PC-3 (cell line): Measurements from ENCODE around the gene ZNF22.

Experiments
- CTCF ChIP-seq: fragments of 300-600 bp; sonication (generic); conservative IDR thresholded peaks from 2 replicates; pipeline ENCODE4 v1.5.1; 2017; ENCODE audit warnings: antibody characterized with exemption, low read depth, mild to moderate bottlenecking, low read length
- EZH2 ChIP-seq: fragments of 300-600 bp; sonication (generic); IDR thresholded peaks from one replicate; pipeline ENCODE4 v1.6.1; 2017; ENCODE audit warnings: antibody characterized with exemption, mild to moderate bottlenecking, low read length; ENCODE audit not compliant: unreplicated experiment
- EZH2phosphoT487 ChIP-seq: fragments of 300-600 bp; sonication (generic); IDR thresholded peaks from 2 replicates; pipeline ENCODE4 v1.6.1; 2018; ENCODE audit warnings: mild to moderate bottlenecking, antibody characterized with exemption, low read length, borderline replicate concordance

GRCh38 chr10:45050551-45051235 lies 50.0 kb downstream of the ZNF22 start:
- no peak for TF ChIP-seq EZH2
- no peak for TF ChIP-seq CTCF
- TF ChIP-seq EZH2phosphoT487: no peak
